CD14-positive monocyte (primary cell): ENCODE data around the gene GRK5. TPM values are rescaled to one million over a fixed set of nuclear protein-coding genes. Genes with fewer than 3 reads are reported as not detected.

Source experiments
- DNase-seq, 3 donors: peaks; one replicate each; pipeline ENCODE4 v3.0.0-alpha.2; 2011 to 2022
- H2AFZ ChIP-seq: 2 replicates; pipeline ENCODE4 v1.6.0; 2012; ENCODE audit warnings: mild to moderate bottlenecking, low read depth, low read length, inconsistent platforms; ENCODE audit not compliant: insufficient read depth, poor library complexity, severe bottlenecking
- H3K27ac ChIP-seq, 2 donors: 1 replicate in 1 of 2; 2 replicates in 1 of 2; pipeline ENCODE4 v1.5.1; 2012 to 2013; ENCODE audit warnings: low read length in 2 of 2, control low read depth in 1 of 2, inconsistent platforms in 1 of 2, low read depth in 1 of 2, mild to moderate bottlenecking in 1 of 2
- H3K27me3 ChIP-seq, 2 donors: one replicate each; pipeline versions ENCODE4 v1.6.0 to v1.6.1; 2011 to 2013; ENCODE audit warnings: low read length in 2 of 2; ENCODE audit not compliant: control insufficient read depth in 2 of 2, insufficient read depth in 2 of 2
- H3K36me3 ChIP-seq, 2 donors: replicated peaks in 1 of 2; 1 replicate in 1 of 2; 2 replicates in 1 of 2; pipeline versions ENCODE4 v1.5.1 to v1.6.1; 2012 to 2013; ENCODE audit warnings: low read length in 2 of 2, control low read depth in 1 of 2, inconsistent platforms in 1 of 2, mild to moderate bottlenecking in 1 of 2; ENCODE audit not compliant: insufficient read depth in 2 of 2, control insufficient read depth in 1 of 2
- H3K4me1 ChIP-seq, 2 donors: 1 replicate in 1 of 2; 2 replicates in 1 of 2; pipeline versions ENCODE4 v1.5.1 to v1.6.1; 2012 to 2013; ENCODE audit warnings: low read length in 2 of 2, control low read depth in 1 of 2, inconsistent platforms in 1 of 2, mild to moderate bottlenecking in 1 of 2, moderate library complexity in 1 of 2; ENCODE audit not compliant: insufficient read depth in 2 of 2, control insufficient read depth in 1 of 2
- H3K4me2 ChIP-seq: replicated peaks from 2 replicates; pipeline ENCODE3; 2012; ENCODE audit warnings: low read length, moderate library complexity, mild to moderate bottlenecking; ENCODE audit not compliant: poor library complexity, severe bottlenecking; ENCODE audit errors: extremely low read depth
- H3K4me3 ChIP-seq, 3 experiments: fragments of 200-600 bp in 1 of 3; sonication (generic) in 1 of 3; replicated peaks in 1 of 3; 1 replicate in 2 of 3; 2 replicates in 1 of 3; pipeline ENCODE4 v1.5.1; 2011 to 2013; ENCODE audit warnings: low read length in 3 of 3, mild to moderate bottlenecking in 3 of 3, control low read depth in 2 of 3, low read depth in 2 of 3, inconsistent platforms in 1 of 3, moderate library complexity in 1 of 3
- H3K79me2 ChIP-seq: 2 replicates; pipeline ENCODE4 v1.6.0; 2012; ENCODE audit warnings: mild to moderate bottlenecking, control low read depth, inconsistent platforms, low read length, moderate library complexity; ENCODE audit not compliant: insufficient read depth
- H3K9ac ChIP-seq: 2 replicates; pipeline ENCODE4 v1.6.0; 2017; ENCODE audit warnings: low read length, mild to moderate bottlenecking; ENCODE audit not compliant: insufficient read depth, poor library complexity, severe bottlenecking
- H3K9me3 ChIP-seq, 2 donors: replicated peaks in 1 of 2; 1 replicate in 1 of 2; 2 replicates in 1 of 2; pipeline versions ENCODE4 v1.5.1 to v1.6.1; 2012 to 2013; ENCODE audit warnings: low read length in 2 of 2, control low read depth in 1 of 2; ENCODE audit not compliant: control insufficient read depth in 1 of 2, insufficient read depth in 1 of 2
- H4K20me1 ChIP-seq: 2 replicates; pipeline ENCODE4 v1.6.0; 2012; ENCODE audit warnings: mild to moderate bottlenecking, low read length, control low read depth, moderate library complexity; ENCODE audit not compliant: insufficient read depth
- H3K27ac Mint-ChIP-seq, 7 donors: one replicate each; pipeline ENCODE4 v1.8.0; 2020; ENCODE audit warnings: mild to moderate bottlenecking in 7 of 7, mixed read lengths in 7 of 7, moderate library complexity in 6 of 7, inconsistent platforms in 2 of 7
- H3K27me3 Mint-ChIP-seq, 3 donors: one replicate each; pipeline ENCODE4 v1.8.0; 2021 to 2022; ENCODE audit warnings: low read depth in 3 of 3, mild to moderate bottlenecking in 3 of 3, mixed read lengths in 3 of 3, moderate library complexity in 3 of 3, inconsistent platforms in 1 of 3
- H3K36me3 Mint-ChIP-seq, 2 donors: one replicate each; pipeline ENCODE4 v1.8.0; 2020; ENCODE audit warnings: mixed read lengths in 2 of 2, inconsistent platforms in 1 of 2, mild to moderate bottlenecking in 1 of 2
- H3K4me1 Mint-ChIP-seq: one replicate; pipeline ENCODE4 v1.8.0; 2020; ENCODE audit warnings: mild to moderate bottlenecking, mixed read lengths
- H3K4me3 Mint-ChIP-seq, 2 donors: one replicate each; pipeline ENCODE4 v1.8.0; 2020; ENCODE audit warnings: mild to moderate bottlenecking in 2 of 2, mixed read lengths in 2 of 2, moderate library complexity in 1 of 2
- H3K9me3 Mint-ChIP-seq, 7 donors: one replicate each; pipeline ENCODE4 v1.8.0; 2020 to 2022; ENCODE audit warnings: mixed read lengths in 7 of 7, mild to moderate bottlenecking in 6 of 7, moderate library complexity in 6 of 7, inconsistent platforms in 2 of 7
- CTCF ChIP-seq: fragments of 200-600 bp; IDR thresholded peaks from one replicate; pipeline ENCODE4 v1.8.0; 2022; ENCODE audit warnings: antibody characterized with exemption, mild to moderate bottlenecking
- WGBS: methylation state at CpG from one replicate; pipeline ENCODE4 v1.1.5; 2013; ENCODE audit warnings: missing lambda C conversion rate; ENCODE audit not compliant: insufficient coverage; 5-methylcytosine and 5-hydroxymethylcytosine counted together
- intact Hi-C, 2 donors: fragments of 100-400 bp; cut with micrococcal nuclease; formaldehyde crosslinking; loops; one replicate each; pipeline versions ENCODE4 v1.15.0 to v1.15.1; 2023
- polyA plus RNA-seq, 3 donors: library from polyadenylated mRNA; depleted of rRNA in 1 of 3; unstranded in 2 of 3; stranded (reverse) in 1 of 3; fragments of 300-500 nt in 2 of 3; fragments of >200 nt in 1 of 3; fragmentation: Illumina TruSeq in 2 of 3; gene quantifications; 1 replicate in 2 of 3; 2 replicates in 1 of 3; pipeline ENCODE4 v1.2.3, GENCODE V29; 2012 to 2021

The GRK5 gene
- polyA plus RNA-seq, 3 donors, result 1.2 to 6.5 (median 2.8) TPM

- no peak overlapping the region for H3K27ac ChIP-seq
- intact Hi-C loops, result no loop called here
- H3K4me2 ChIP-seq, result no peak overlapping the region
- no peak overlapping the region for H2AFZ ChIP-seq
- peaks cover 0 to 5% (median 0%) of the 10 kb centered on the region in 7 donors for H3K9me3 Mint-ChIP-seq
- H3K4me1 ChIP-seq, result no peaks in the 10 kb centered on the region
- peaks cover 4 to 14% of the 10 kb centered on the region in 2 donors for H3K36me3 Mint-ChIP-seq
- no peaks in the 10 kb centered on the region for H3K27me3 ChIP-seq
- no peak overlapping the region for H3K27ac Mint-ChIP-seq
- H3K9me3 ChIP-seq, result no peaks in the 10 kb centered on the region
- H4K20me1 ChIP-seq, result peaks cover 2% of the 10 kb centered on the region
- no peaks in the 10 kb centered on the region for H3K27me3 Mint-ChIP-seq
- H3K9ac ChIP-seq, result no peak overlapping the region
- peaks cover 6% of the 10 kb centered on the region for H3K4me1 Mint-ChIP-seq
- no peak overlapping the region for H3K4me3 Mint-ChIP-seq
- H3K4me3 ChIP-seq, result no peak overlapping the region
- no peaks in the 10 kb centered on the region for H3K79me2 ChIP-seq
- no peak for DNase-seq
- no peak for TF ChIP-seq CTCF
- no peaks in the 10 kb centered on the region for H3K36me3 ChIP-seq
Measured at GRCh38 chr10:119247550-119247894, 40.2 kb downstream of the GRK5 start.

- WGBS, result no CpG with 5 or more reads among the region's 3 CpGs
- peaks cover 0 to 5% (median 0%) of the 10 kb centered on the region in 7 donors for H3K9me3 Mint-ChIP-seq
- H3K4me2 ChIP-seq, result no peak overlapping the region
- H3K27me3 Mint-ChIP-seq, result no peaks in the 10 kb centered on the region
- no peaks in the 10 kb centered on the region for H3K4me1 ChIP-seq
- TF ChIP-seq CTCF, result no peak
- no peak overlapping the region for H3K27ac ChIP-seq
- no peaks in the 10 kb centered on the region for H3K36me3 ChIP-seq
- intact Hi-C loops, result no loop called here
- H3K27ac Mint-ChIP-seq, result no peak overlapping the region
- peaks cover 6% of the 10 kb centered on the region for H3K4me1 Mint-ChIP-seq
- H2AFZ ChIP-seq, result no peak overlapping the region
- no peaks in the 10 kb centered on the region for H3K79me2 ChIP-seq
- H3K4me3 Mint-ChIP-seq, result no peak overlapping the region
- peaks cover 4 to 14% of the 10 kb centered on the region in 2 donors for H3K36me3 Mint-ChIP-seq
- no peak for DNase-seq
- no peaks in the 10 kb centered on the region for H3K27me3 ChIP-seq
- H3K9me3 ChIP-seq, result no peaks in the 10 kb centered on the region
- no peaks in the 10 kb centered on the region for H4K20me1 ChIP-seq
- H3K4me3 ChIP-seq, result no peak overlapping the region
- H3K9ac ChIP-seq, result no peak overlapping the region
Measured at GRCh38 chr10:119248184-119248583, 40.8 kb downstream of the GRK5 start.
